ENCODE measurements around the gene ELOVL1.
"Not testable (repeated sequence)": the region's sequence is repeated elsewhere in the genome, so short reads cannot be mapped to it uniquely, and the experiment has no call there.

ELOVL1 gene

GRCh38 chr1:43369779-43370178 is 2.0 kb upstream of the ELOVL1 start:
- not testable (repeated sequence) for ATAC-seq (ENCODE audit: low read depth); H3K4me3 Mint-ChIP-seq; H3K9me3 Mint-ChIP-seq; H3K36me3 Mint-ChIP-seq; DNase-seq (ENCODE audit: low spot score in 2 of 2); H3K27ac Mint-ChIP-seq; H3K27me3 Mint-ChIP-seq
- H3K4me1 Mint-ChIP-seq = peaks cover 33% of the 10 kb centered on the region

GRCh38 chr1:43368646-43369020 is 822 bp upstream of the ELOVL1 start:
- no peak for DNase-seq (ENCODE audit: low spot score in 2 of 2)
- no peak for ATAC-seq (ENCODE audit: low read depth)
- Mint-ChIP-seq H3K36me3 (peaks cover 12% of the 10 kb centered on the region), H3K27me3 (no peaks in the 10 kb centered on the region), H3K9me3 (no peaks in the 10 kb centered on the region), H3K4me3 (peak overlapping the region; percentile 90), H3K27ac (peak overlapping the region; percentile 87), H3K4me1 (peaks cover 37% of the 10 kb centered on the region)

GRCh38 chr1:43367026-43367903 is 546 bp downstream of the ELOVL1 start:
- no peaks in the 10 kb centered on the region for H3K27me3 Mint-ChIP-seq
- ATAC-seq (ENCODE audit: low read depth) (peak; percentile 14), DNase-seq (ENCODE audit: low spot score in 2 of 2) (peak in 1 of 2 donors; percentile 45)
- H3K27ac Mint-ChIP-seq = peak overlapping the region; percentile 90
- peaks cover 20% of the 10 kb centered on the region for H3K36me3 Mint-ChIP-seq
- H3K9me3 Mint-ChIP-seq = no peaks in the 10 kb centered on the region
- H3K4me1 Mint-ChIP-seq = peaks cover 37% of the 10 kb centered on the region
- H3K4me3 Mint-ChIP-seq = peak overlapping the region; percentile 89

GRCh38 chr1:43366601-43367025 is 1.2 kb downstream of the ELOVL1 start:
- H3K4me3 Mint-ChIP-seq = peak overlapping the region; percentile 89
- no peak for ATAC-seq (ENCODE audit: low read depth)
- H3K27ac Mint-ChIP-seq = peak overlapping the region; percentile 90
- peaks cover 37% of the 10 kb centered on the region for H3K4me1 Mint-ChIP-seq
- no peak for DNase-seq (ENCODE audit: low spot score in 2 of 2)
- H3K36me3 Mint-ChIP-seq = peaks cover 26% of the 10 kb centered on the region
- H3K9me3 Mint-ChIP-seq = no peaks in the 10 kb centered on the region
- no peaks in the 10 kb centered on the region for H3K27me3 Mint-ChIP-seq

DNA sequence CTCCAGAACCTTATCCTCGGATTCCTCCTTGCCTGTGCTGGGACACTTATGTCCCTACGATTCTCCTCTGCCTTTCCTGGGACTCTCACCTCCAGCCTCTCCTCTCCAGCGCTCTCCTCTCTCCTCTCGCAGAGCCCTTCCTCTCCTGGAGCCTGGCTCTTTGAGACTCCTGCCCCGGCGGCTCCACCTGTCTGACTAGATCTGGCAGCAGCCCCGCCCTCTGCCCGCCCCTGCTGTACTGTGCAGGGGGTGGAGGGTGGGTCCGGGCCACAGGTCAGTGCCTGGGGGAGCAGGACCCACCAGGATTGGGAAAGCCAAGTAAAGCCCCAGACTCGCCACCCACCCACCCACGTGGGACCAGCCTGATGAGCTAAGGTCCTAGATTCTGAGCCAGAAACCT is 1.6 kb downstream of the ELOVL1 start:
- Mint-ChIP-seq H3K9me3 (no peaks in the 10 kb centered on the region), H3K4me3 (peak overlapping the region; percentile 21), H3K36me3 (peaks cover 30% of the 10 kb centered on the region), H3K27me3 (no peaks in the 10 kb centered on the region), H3K4me1 (peaks cover 37% of the 10 kb centered on the region), H3K27ac (peak overlapping the region; percentile 90)
- DNase-seq (ENCODE audit: low spot score in 2 of 2) (no peak), ATAC-seq (ENCODE audit: low read depth) (no peak)

DNA sequence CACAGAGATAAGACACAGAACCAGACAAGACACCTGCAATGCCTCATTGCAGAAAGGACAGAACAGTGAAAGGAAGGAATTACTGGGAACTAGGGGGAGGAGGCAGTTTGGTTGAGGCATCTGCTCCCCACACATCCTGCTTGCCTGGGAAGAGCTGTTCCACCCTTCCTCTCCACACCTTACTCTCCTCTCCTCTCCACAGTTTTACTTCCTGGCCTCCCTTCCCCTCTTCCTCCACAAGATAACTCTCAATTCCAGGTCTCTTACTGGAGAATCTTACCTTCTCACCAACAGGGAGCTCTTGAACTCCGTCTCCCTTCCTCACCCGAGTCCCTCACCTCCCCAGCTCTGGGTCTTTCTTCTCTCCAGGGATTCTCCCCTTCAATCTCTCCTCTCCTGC is 2.1 kb downstream of the ELOVL1 start:
- no peaks in the 10 kb centered on the region for H3K27me3 Mint-ChIP-seq
- H3K27ac Mint-ChIP-seq = peak overlapping the region; percentile 90
- H3K9me3 Mint-ChIP-seq = no peaks in the 10 kb centered on the region
- peaks cover 30% of the 10 kb centered on the region for H3K36me3 Mint-ChIP-seq
- ATAC-seq (ENCODE audit: low read depth) (no peak), DNase-seq (ENCODE audit: low spot score in 2 of 2) (no peak)
- H3K4me1 Mint-ChIP-seq = peaks cover 34% of the 10 kb centered on the region
- peak overlapping the region; percentile 19 for H3K4me3 Mint-ChIP-seq

- H3K27me3 Mint-ChIP-seq = no peaks in the 10 kb centered on the region
- no peaks in the 10 kb centered on the region for H3K9me3 Mint-ChIP-seq
- no peak overlapping the region for H3K4me3 Mint-ChIP-seq
- peaks cover 33% of the 10 kb centered on the region for H3K4me1 Mint-ChIP-seq
- H3K27ac Mint-ChIP-seq = peak overlapping the region; percentile 14
- DNase-seq (ENCODE audit: low spot score in 2 of 2) (no peak), ATAC-seq (ENCODE audit: low read depth) (no peak)
- peaks cover 30% of the 10 kb centered on the region for H3K36me3 Mint-ChIP-seq
These were observed 3.8 kb downstream of the ELOVL1 start for GRCh38 chr1:43363935-43364525.

DNA sequence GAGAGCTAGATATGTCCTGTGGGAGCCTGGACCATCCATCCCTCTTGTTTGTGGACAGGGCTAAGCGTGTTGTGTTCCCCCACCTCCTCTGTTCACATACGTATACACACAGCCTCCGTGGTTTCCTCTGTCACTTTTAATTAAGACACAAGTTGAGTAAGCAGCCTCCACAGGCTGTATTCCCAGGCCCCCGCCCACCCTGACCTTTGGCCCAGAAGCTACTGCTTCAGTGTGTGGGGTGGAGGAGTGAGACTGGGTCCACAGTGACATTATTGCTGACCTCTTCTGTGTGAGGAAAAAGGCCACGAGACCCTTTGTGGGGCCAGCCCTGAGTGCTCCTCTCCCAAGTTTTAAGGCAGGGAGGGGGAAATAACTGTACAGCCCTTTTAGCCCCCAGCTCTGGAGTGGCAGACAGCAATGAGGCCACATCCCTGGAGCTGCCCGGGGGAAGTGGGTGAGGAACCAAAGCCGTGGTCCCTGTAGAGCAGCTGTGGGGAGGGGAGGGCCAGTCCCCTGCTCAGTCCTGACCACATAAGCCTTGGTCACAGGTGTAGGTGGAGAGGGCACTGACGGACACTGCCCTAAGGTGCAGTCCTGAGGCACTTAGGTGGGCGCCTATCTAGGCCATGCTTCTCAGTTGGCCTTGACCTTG is 4.4 kb downstream of the ELOVL1 start:
- Mint-ChIP-seq H3K36me3 (peaks cover 30% of the 10 kb centered on the region), H3K27me3 (no peaks in the 10 kb centered on the region), H3K27ac (peak overlapping the region; percentile 14), H3K4me1 (peaks cover 27% of the 10 kb centered on the region), H3K9me3 (no peaks in the 10 kb centered on the region), H3K4me3 (no peak overlapping the region)
- no peak for ATAC-seq (ENCODE audit: low read depth)
- DNase-seq (ENCODE audit: low spot score in 2 of 2) = no peak

DNA sequence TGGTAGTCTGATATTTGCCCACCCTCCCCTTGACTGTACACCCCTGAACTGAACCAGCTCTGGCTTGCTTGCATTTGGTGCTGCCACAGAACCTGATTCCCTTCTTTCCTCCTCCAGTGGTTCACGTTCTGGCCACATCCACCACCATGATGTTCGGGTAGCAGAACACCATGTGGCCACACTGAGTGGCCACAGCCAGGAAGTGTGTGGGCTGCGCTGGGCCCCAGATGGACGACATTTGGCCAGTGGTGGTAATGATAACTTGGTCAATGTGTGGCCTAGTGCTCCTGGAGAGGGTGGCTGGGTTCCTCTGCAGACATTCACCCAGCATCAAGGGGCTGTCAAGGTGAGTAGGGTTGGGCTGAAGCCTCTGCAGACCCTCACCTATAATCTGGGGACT is 7.2 kb downstream of the ELOVL1 start:
- DNase-seq (ENCODE audit: low spot score in 2 of 2) (no peak), ATAC-seq (ENCODE audit: low read depth) (no peak)
- Mint-ChIP-seq H3K27me3 (no peaks in the 10 kb centered on the region), H3K4me3 (no peak overlapping the region), H3K36me3 (peaks cover 28% of the 10 kb centered on the region), H3K4me1 (peaks cover 19% of the 10 kb centered on the region), H3K9me3 (no peaks in the 10 kb centered on the region), H3K27ac (no peak overlapping the region)

GRCh38 chr1:43359696-43360095 is 8.1 kb downstream of the ELOVL1 start:
- Mint-ChIP-seq H3K27ac (no peak overlapping the region), H3K4me1 (peaks cover 12% of the 10 kb centered on the region), H3K9me3 (no peaks in the 10 kb centered on the region), H3K36me3 (peaks cover 27% of the 10 kb centered on the region), H3K4me3 (peak overlapping the region; percentile 68), H3K27me3 (no peaks in the 10 kb centered on the region)
- ATAC-seq (ENCODE audit: low read depth) = no peak
- no peak for DNase-seq (ENCODE audit: low spot score in 2 of 2)

- H3K36me3 Mint-ChIP-seq = peaks cover 24% of the 10 kb centered on the region
- peak within 1 kb of the TSS; percentile 79 for H3K4me3 Mint-ChIP-seq
- peaks cover 11% of the 10 kb centered on the region for H3K4me1 Mint-ChIP-seq
- H3K27me3 Mint-ChIP-seq = no peaks in the 10 kb centered on the region
- DNase-seq (ENCODE audit: low spot score in 2 of 2) = peak; percentile 96 to 97
- peak; percentile 99 for ATAC-seq (ENCODE audit: low read depth)
- H3K27ac Mint-ChIP-seq = peak within 1 kb of the TSS; percentile 5
- H3K9me3 Mint-ChIP-seq = no peaks in the 10 kb centered on the region
These were observed 8.8 kb downstream of the ELOVL1 start, which contains the start of gene CDC20 for GRCh38 chr1:43358746-43359693. Gene CDC20, plus strand, starts transcription at chr1:43358981. Its CDS starts 235 bp downstream, at chr1:43359216.

GRCh38 chr1:43358121-43358745 is 9.6 kb downstream of the ELOVL1 start:
- DNase-seq (ENCODE audit: low spot score in 2 of 2) = no peak
- H3K9me3 Mint-ChIP-seq = no peaks in the 10 kb centered on the region
- H3K27me3 Mint-ChIP-seq = no peaks in the 10 kb centered on the region
- peak overlapping the region; percentile 5 for H3K27ac Mint-ChIP-seq
- peaks cover 8% of the 10 kb centered on the region for H3K4me1 Mint-ChIP-seq
- H3K4me3 Mint-ChIP-seq = peak overlapping the region; percentile 79
- ATAC-seq (ENCODE audit: low read depth) = peak; percentile 22
- peaks cover 21% of the 10 kb centered on the region for H3K36me3 Mint-ChIP-seq

DNA sequence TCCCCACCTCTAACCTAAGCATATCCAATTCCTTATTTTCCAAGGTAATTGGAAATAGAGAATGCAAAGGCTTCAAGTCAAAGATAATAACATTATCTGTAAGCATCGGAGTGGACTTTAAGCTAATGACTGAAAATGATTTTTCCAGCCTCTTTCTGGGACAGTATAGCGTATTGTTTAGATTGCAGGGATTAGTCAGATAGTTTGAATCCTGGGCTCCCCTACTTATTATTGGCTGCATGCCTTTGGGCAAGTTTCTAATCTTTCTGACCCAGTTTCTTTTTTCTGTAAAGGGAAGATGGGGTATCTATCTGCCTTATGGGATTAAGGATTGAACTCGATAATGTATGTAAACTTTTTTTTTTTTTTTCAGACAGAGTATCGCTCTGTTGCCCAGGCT is 10.6 kb downstream of the ELOVL1 start:
- ATAC-seq (ENCODE audit: low read depth) (no peak), DNase-seq (ENCODE audit: low spot score in 2 of 2) (no peak)
- no peaks in the 10 kb centered on the region for H3K27me3 Mint-ChIP-seq
- H3K4me3 Mint-ChIP-seq = no peak overlapping the region
- peaks cover 13% of the 10 kb centered on the region for H3K36me3 Mint-ChIP-seq
- no peaks in the 10 kb centered on the region for H3K9me3 Mint-ChIP-seq
- H3K4me1 Mint-ChIP-seq = peaks cover 8% of the 10 kb centered on the region
- H3K27ac Mint-ChIP-seq = no peak overlapping the region

Measured in memory B cell (primary cell).